ENCODE data around the gene LHFPL3. TPM values are rescaled to one million over a fixed set of nuclear protein-coding genes. Genes with fewer than 3 reads are reported as not detected.

LHFPL3 gene
- total and polyA plus RNA-seq, 2 of the 13 experiments (the other 11 are each of a cell fraction or from before 2014, with no cell fraction given): not detected

- intact Hi-C loops (cut with micrococcal nuclease; ENCODE audit: unreplicated experiment) (no loop called here), in situ Hi-C loops (cut with HindIII; ENCODE audit: extremely low pct_ligation_motif_present, low pct_unique_long_range_greater_than_20kb) (no loop called here)
- Histone ChIP-seq H3K4me2 (ENCODE audit: low read depth, low read length) (no peak overlapping the region), H3K4me3 (replicated peaks in 1 of 3; ENCODE audit: insufficient read depth in 1 of 3, low read depth in 2 of 3, low read length in 3 of 3) (no peak overlapping the region), H3K36me3 (replicated peaks in 1 of 2; ENCODE audit: control insufficient read depth in 1 of 2, insufficient read depth in 2 of 2, low read length in 2 of 2) (no peaks in the 10 kb centered on the region), H3K79me2 (ENCODE audit: insufficient read depth, low read length) (no peaks in the 10 kb centered on the region), H3K27ac (ENCODE audit: extremely low read length, insufficient read depth, low read length) (no peak overlapping the region), H3K9ac (ENCODE audit: insufficient read depth, low read depth, low read length) (no peak overlapping the region), H3K9me3 (ENCODE audit: low read length) (no peaks in the 10 kb centered on the region), H2AFZ (ENCODE audit: low read length) (no peak overlapping the region), H4K20me1 (ENCODE audit: insufficient read depth, low read length) (no peaks in the 10 kb centered on the region; the same call in 1 of the 2 replicates), H3K4me1 (ENCODE audit: insufficient read depth, low read length) (no peaks in the 10 kb centered on the region), H3K27me3 (ENCODE audit: control insufficient read depth in 1 of 2, insufficient read depth in 2 of 2, low read length in 2 of 2) (0 out of 5 replicates have a peak, but pooled peaks cover 0 to 3% of the 10 kb centered on the region in 2 experiments)
- no peak for FAIRE-seq
- no peak for DNase-seq (ENCODE audit: low spot score)
- no peak for ATAC-seq
- ChIA-PET CTCF (ENCODE audit: low intra/inter-chr PET ratio, low total read pairs) (no interaction called here), POLR2A (no interaction called here)
- BruUV-seq (replicated peaks): no TSS peak
- WGBS (ENCODE audit: low lambda C conversion rate): 1% methylated on average over 5 of the region's 5 CpGs
- TF ChIP-seq NR2F1 (CRISPR knock-in tag; IDR thresholded peaks at IDR 0.05): no peak
- TF ChIP-seq FLYWCH1 (CRISPR knock-in tag; IDR thresholded peaks at IDR 0.05): no peak
- no peak for TF ChIP-seq ZBTB26 (CRISPR knock-in tag; IDR thresholded peaks at IDR 0.05; ENCODE audit: borderline replicate concordance)
- TF ChIP-seq ZFP41 (CRISPR knock-in tag; IDR thresholded peaks at IDR 0.05; ENCODE audit: borderline replicate concordance): no peak
- TF ChIP-seq SNAPC2 (CRISPR knock-in tag; IDR thresholded peaks at IDR 0.05): no peak
- TF ChIP-seq FOXJ3 (CRISPR knock-in tag; IDR thresholded peaks at IDR 0.05; ENCODE audit: borderline replicate concordance): no peak
- no peak for TF ChIP-seq ZMYM2 (CRISPR knock-in tag; IDR thresholded peaks at IDR 0.05)
- TF ChIP-seq ZBED4 (CRISPR knock-in tag; IDR thresholded peaks at IDR 0.05; ENCODE audit: borderline replicate concordance): no peak
- no peak for TF ChIP-seq HOXA9 (CRISPR knock-in tag; IDR thresholded peaks at IDR 0.05; ENCODE audit: borderline replicate concordance)
- no peak for TF ChIP-seq ZNF550 (CRISPR knock-in tag; IDR thresholded peaks at IDR 0.05; ENCODE audit: borderline replicate concordance)
- no peak for TF ChIP-seq DDIT3 (CRISPR knock-in tag; IDR thresholded peaks at IDR 0.05)
- TF ChIP-seq HNRNPL (IDR thresholded peaks at IDR 0.05; ENCODE audit: low read depth, low read length): no peak
- no peak for TF ChIP-seq DBP (CRISPR knock-in tag; IDR thresholded peaks at IDR 0.05; ENCODE audit: not compliant biosample characterization)
- no peak for TF ChIP-seq USF2 (IDR thresholded peaks at IDR 0.05; ENCODE audit: low read depth, low read length)
- TF ChIP-seq USF2 (CRISPR knock-in tag; IDR thresholded peaks at IDR 0.05; ENCODE audit: borderline replicate concordance): no peak
Measured at GRCh38 chr7:104410742-104411141, 82.3 kb downstream of the LHFPL3 start.
